K562 (cell line): Measurements from ENCODE around the gene TSHZ1. TPM values are rescaled to one million over a fixed set of nuclear protein-coding genes. Genes with fewer than 3 reads are reported as not detected.

Experiments
- ATF3 ChIP-seq, 2 experiments: fragments of 450-650 bp in 1 of 2; sonication (generic) in 1 of 2; formaldehyde crosslinking in 1 of 2; IDR thresholded peaks in 1 of 2; conservative IDR thresholded peaks in 1 of 2; 2 replicates each; pipeline versions ENCODE4 v1.6.1 to v1.8.1; 2016 to 2023; ENCODE audit warnings: mild to moderate bottlenecking in 2 of 2, moderate library complexity in 2 of 2, inconsistent platforms in 1 of 2, missing genetic modification reagents in 1 of 2
- ATF4 ChIP-seq: fragments of 450-650 bp; formaldehyde crosslinking; IDR thresholded peaks from 2 replicates; pipeline ENCODE4 v1.4.0; 2022; ENCODE audit warnings: mild to moderate bottlenecking, moderate library complexity
- CGGBP1 ChIP-seq: fragments of 250-450 bp; sonication (Bioruptor Pico); IDR thresholded peaks from 2 replicates; pipeline ENCODE4 v1.9.0; 2021; ENCODE audit warnings: mild to moderate bottlenecking
- CXXC5 ChIP-seq: fragments of 250-450 bp; sonication (Bioruptor Pico); IDR thresholded peaks from 2 replicates; pipeline ENCODE4 v1.8.0; 2022; ENCODE audit warnings: inconsistent platforms, mild to moderate bottlenecking, moderate library complexity
- ETS1 ChIP-seq: conservative IDR thresholded peaks from 2 replicates; pipeline ENCODE4 v1.6.1; 2011; ENCODE audit warnings: low read depth, mild to moderate bottlenecking, low read length; ENCODE audit not compliant: control insufficient read depth
- FOXJ3 ChIP-seq: sonication (generic); formaldehyde crosslinking; IDR thresholded peaks from 2 replicates; pipeline ENCODE4 v1.4.0; 2020; ENCODE audit warnings: mild to moderate bottlenecking, missing genetic modification reagents
- GTF2B ChIP-seq: IDR thresholded peaks from 2 replicates; pipeline ENCODE4 v1.6.1; 2011; ENCODE audit not compliant: insufficient read length; ENCODE audit errors: extremely low read depth
- MYBL2 ChIP-seq, 2 experiments: fragments of 450-650 bp in 1 of 2; sonication (generic) in 1 of 2; formaldehyde crosslinking in 1 of 2; IDR thresholded peaks; 2 replicates each; pipeline versions ENCODE4 v1.6.1 to v1.8.1; 2017 to 2022; ENCODE audit warnings: borderline replicate concordance in 1 of 2, inconsistent platforms in 1 of 2, low read depth in 1 of 2, mild to moderate bottlenecking in 1 of 2, missing genetic modification reagents in 1 of 2, moderate library complexity in 1 of 2
- NKRF ChIP-seq: fragments of 450-650 bp; IDR thresholded peaks from 2 replicates; pipeline ENCODE4 v1.6.1; 2016; ENCODE audit warnings: borderline replicate concordance
- PTTG1 ChIP-seq: fragments of 450-650 bp; IDR thresholded peaks from 2 replicates; pipeline ENCODE4 v1.6.1; 2016; ENCODE audit warnings: low read depth, mild to moderate bottlenecking, missing genetic modification characterization, missing compliant biosample characterization
- SMAD2 ChIP-seq: fragments of 150-350 bp; IDR thresholded peaks from 2 replicates; pipeline ENCODE4 v1.6.1; 2014; ENCODE audit warnings: low read depth, mild to moderate bottlenecking, low read length
- TAL1 ChIP-seq: fragments of 450-650 bp; IDR thresholded peaks from 2 replicates; pipeline ENCODE4 v1.6.1; 2016; ENCODE audit warnings: mild to moderate bottlenecking
- TGIF2 ChIP-seq: sonication (generic); formaldehyde crosslinking; IDR thresholded peaks from 2 replicates; pipeline ENCODE4 v1.8.1; 2022; ENCODE audit warnings: mild to moderate bottlenecking, missing genetic modification reagents, moderate library complexity
- ZBTB17 ChIP-seq: fragments of 450-650 bp; formaldehyde crosslinking; IDR thresholded peaks from 2 replicates; pipeline ENCODE4 v1.4.0; 2020; ENCODE audit warnings: mild to moderate bottlenecking
- ZNF140 ChIP-seq: fragments of 250-450 bp; sonication (Bioruptor Pico); IDR thresholded peaks from 2 replicates; pipeline ENCODE4 v1.8.0; 2021; ENCODE audit warnings: moderate library complexity, mild to moderate bottlenecking, inconsistent platforms
- ZNF175 ChIP-seq: fragments of 200-800 bp; sonication (Bioruptor generic); IDR thresholded peaks from 2 replicates; pipeline ENCODE4 v1.6.1; 2016; ENCODE audit warnings: low read depth, mild to moderate bottlenecking, missing genetic modification characterization, missing compliant biosample characterization
- ZNF740 ChIP-seq, 3 experiments: fragments of 200-800 bp in 1 of 3; sonication (Bioruptor generic) in 1 of 3; sonication (generic) in 1 of 3; formaldehyde crosslinking in 1 of 3; IDR thresholded peaks; 2 replicates each; pipeline versions ENCODE4 v1.6.1 to v1.8.0; 2016 to 2022; ENCODE audit warnings: mild to moderate bottlenecking in 2 of 3, missing compliant biosample characterization in 2 of 3, missing genetic modification characterization in 2 of 3, missing genetic modification reagents in 1 of 3
- ZNF77 ChIP-seq: fragments of 250-450 bp; sonication (Bioruptor Pico); IDR thresholded peaks from 2 replicates; pipeline ENCODE4 v1.5.0; 2020
- polyA plus RNA-seq, 8 experiments: library from polyadenylated mRNA; depleted of rRNA in 4 of 8; stranded (reverse) in 5 of 8; unstranded in 3 of 8; fragments of >200 nt; fragmentation: Nextera tagmentation in 2 of 8; fragmentation: Illumina TruSeq in 1 of 8; extraction: Ambion mirVana in 2 of 8; extraction: Trizol in 1 of 8; gene quantifications; 2 replicates each; pipeline versions ENCODE4 v1.2.1 to v1.2.3, GENCODE V29; 2011 to 2014; ENCODE audit warnings: inconsistent platforms in 1 of 8, missing spikeins in 1 of 8
- total RNA-seq, 7 experiments: library from RNA; depleted of rRNA in 6 of 7; stranded (reverse); fragments of >200 nt in 6 of 7; fragmentation: Illumina TruSeq in 2 of 7; extraction: Trizol in 2 of 7; gene quantifications; 2 replicates each; pipeline versions ENCODE4 v1.2.1 to v1.2.3, GENCODE V29; 2011 to 2021; ENCODE audit warnings: low replicate concordance in 1 of 7

TSHZ1 gene
- total and polyA plus RNA-seq, 9 of the 15 experiments (the other 6 are each of a cell fraction or from before 2014, with no cell fraction given): 1.1 to 7.2 (median 2.7) TPM

GRCh38 chr18:75209129-75209950, 1.3 kb upstream of the TSHZ1 start, which contains the start of gene PTGR3 (continued):
- TF ChIP-seq ZNF175 (CRISPR knock-in tag): no peak
- TF ChIP-seq TAL1: no peak
- TF ChIP-seq ETS1: no peak
- no peak for TF ChIP-seq NKRF
- TF ChIP-seq GTF2B: no peak
- TF ChIP-seq SMAD2: no peak
- no peak for TF ChIP-seq CGGBP1 (CRISPR knock-in tag)
- TF ChIP-seq MYBL2 (IDR thresholded peaks at IDR 0.05; ENCODE audit: low read depth): peak; percentile 51; the same call in 1 of the 2 replicates
- TF ChIP-seq MYBL2 (CRISPR knock-in tag; IDR thresholded peaks at IDR 0.05; ENCODE audit: borderline replicate concordance): no peak
- TF ChIP-seq ZNF140 (CRISPR knock-in tag): no peak
- no peak for TF ChIP-seq TGIF2 (CRISPR knock-in tag)
- peak; percentile 75 for TF ChIP-seq CXXC5 (CRISPR knock-in tag)
- TF ChIP-seq FOXJ3 (CRISPR knock-in tag): no peak
- no peak for TF ChIP-seq PTTG1 (tag)
- TF ChIP-seq ATF3 (IDR thresholded peaks at IDR 0.05): no peak
- TF ChIP-seq ATF3 (CRISPR knock-in tag; conservative IDR thresholded peaks at IDR 0.05): no peak
- peak; percentile 16; the same call in 1 of the 2 replicates for TF ChIP-seq ZNF740 (CRISPR knock-in tag; IDR thresholded peaks at IDR 0.05)
- 0 out of 4 replicates have a peak, but pooled peaks of 1 of the 2 experiments have one; percentile 23 for TF ChIP-seq ZNF740 (tag; IDR thresholded peaks at IDR 0.05)
- peak; percentile 98 for TF ChIP-seq ZBTB17 (CRISPR knock-in tag)
- TF ChIP-seq ZNF77 (CRISPR knock-in tag): no peak
- TF ChIP-seq ATF4 (CRISPR knock-in tag): no peak
